K562 (cell line): Measurements from ENCODE around the gene TRMT1. TPM values are rescaled to one million over a fixed set of nuclear protein-coding genes. Genes with fewer than 3 reads are reported as not detected.

ENCODE experiments used
- CBX3 ChIP-seq, 2 experiments: IDR thresholded peaks; 1 replicate in 1 of 2; 2 replicates in 1 of 2; pipeline ENCODE4 v1.6.1; 2012; ENCODE audit warnings: inconsistent platforms in 2 of 2, low read length in 2 of 2, borderline replicate concordance in 1 of 2, control low read depth in 1 of 2
- DPF2 ChIP-seq: fragments of 450-650 bp; IDR thresholded peaks from 2 replicates; pipeline ENCODE4 v1.6.1; 2016
- FOS ChIP-seq: IDR thresholded peaks from 3 replicates; pipeline ENCODE4 v1.6.1; 2011; ENCODE audit not compliant: insufficient read length; ENCODE audit errors: extremely low read depth
- HDAC8 ChIP-seq: fragments of 450-650 bp; IDR thresholded peaks from 2 replicates; pipeline ENCODE4 v1.6.1; 2016; ENCODE audit warnings: mild to moderate bottlenecking, missing genetic modification characterization, moderate library complexity, missing compliant biosample characterization
- KLF16 ChIP-seq: IDR thresholded peaks from 2 replicates; pipeline ENCODE4 v1.6.1; 2016; ENCODE audit warnings: antibody characterized with exemption
- MED1 ChIP-seq: sonication (generic); formaldehyde crosslinking; IDR thresholded peaks from 2 replicates; pipeline ENCODE4 v1.8.1; 2023; ENCODE audit warnings: missing genetic modification reagents, borderline replicate concordance
- RBM14 ChIP-seq: fragments of 200-400 bp; formaldehyde crosslinking; IDR thresholded peaks from 2 replicates; pipeline ENCODE4 v1.6.1; 2018; ENCODE audit warnings: low read depth, mild to moderate bottlenecking, low read length, moderate library complexity, borderline replicate concordance; ENCODE audit not compliant: insufficient read depth
- TEAD4 ChIP-seq, 2 experiments: sonication (generic) in 1 of 2; formaldehyde crosslinking in 1 of 2; IDR thresholded peaks; 2 replicates each; pipeline versions ENCODE4 v1.6.1 to v1.8.0; 2012 to 2022; ENCODE audit warnings: borderline replicate concordance in 1 of 2, inconsistent platforms in 1 of 2, low read length in 1 of 2, mild to moderate bottlenecking in 1 of 2, missing genetic modification reagents in 1 of 2
- U2AF2 ChIP-seq: fragments of 200-400 bp; formaldehyde crosslinking; optimal IDR thresholded peaks from 2 replicates; pipeline ENCODE3; 2017; ENCODE audit warnings: low read depth, mild to moderate bottlenecking, low read length
- polyA plus RNA-seq, 8 experiments: library from polyadenylated mRNA; depleted of rRNA in 4 of 8; stranded (reverse) in 5 of 8; unstranded in 3 of 8; fragments of >200 nt; fragmentation: Nextera tagmentation in 2 of 8; fragmentation: Illumina TruSeq in 1 of 8; extraction: Ambion mirVana in 2 of 8; extraction: Trizol in 1 of 8; gene quantifications; 2 replicates each; pipeline versions ENCODE4 v1.2.1 to v1.2.3, GENCODE V29; 2011 to 2014; ENCODE audit warnings: inconsistent platforms in 1 of 8, missing spikeins in 1 of 8
- total RNA-seq, 7 experiments: library from RNA; depleted of rRNA in 6 of 7; stranded (reverse); fragments of >200 nt in 6 of 7; fragmentation: Illumina TruSeq in 2 of 7; extraction: Trizol in 2 of 7; gene quantifications; 2 replicates each; pipeline versions ENCODE4 v1.2.1 to v1.2.3, GENCODE V29; 2011 to 2021; ENCODE audit warnings: low replicate concordance in 1 of 7
- TF ChIP-seq, protein P1 (sequence below): fragments of 250-450 bp; sonication (Bioruptor Pico); IDR thresholded peaks from 2 replicates; pipeline ENCODE4 v1.5.0; 2021; ENCODE audit warnings: mild to moderate bottlenecking, moderate library complexity
- TF ChIP-seq, protein P2 (sequence below): fragments of 450-650 bp; IDR thresholded peaks from 2 replicates; pipeline ENCODE4 v1.6.1; 2016
- TF ChIP-seq, protein P3 (sequence below): sonication (generic); formaldehyde crosslinking; IDR thresholded peaks from 2 replicates; pipeline ENCODE4 v1.8.0; 2022; ENCODE audit warnings: mild to moderate bottlenecking, missing genetic modification reagents
- TF ChIP-seq, protein P4 (sequence below), 2 experiments: fragments of 450-650 bp in 1 of 2; IDR thresholded peaks; 2 replicates each; pipeline ENCODE4 v1.6.1; 2011 to 2017; ENCODE audit warnings: low read depth in 2 of 2, antibody characterized with exemption in 1 of 2, borderline replicate concordance in 1 of 2, low read length in 1 of 2, mild to moderate bottlenecking in 1 of 2, mixed read lengths in 1 of 2; ENCODE audit not compliant: control insufficient read depth in 1 of 2
- TF ChIP-seq, protein P5 (sequence below): fragments of 250-450 bp; sonication (Bioruptor Pico); IDR thresholded peaks from 2 replicates; pipeline ENCODE4 v1.8.0; 2022; ENCODE audit warnings: inconsistent platforms

Gene TRMT1
- total and polyA plus RNA-seq, 9 of the 15 experiments (the other 6 are each of a cell fraction or from before 2014, with no cell fraction given): 5.8 to 158 (median 54.3) TPM

DNA sequence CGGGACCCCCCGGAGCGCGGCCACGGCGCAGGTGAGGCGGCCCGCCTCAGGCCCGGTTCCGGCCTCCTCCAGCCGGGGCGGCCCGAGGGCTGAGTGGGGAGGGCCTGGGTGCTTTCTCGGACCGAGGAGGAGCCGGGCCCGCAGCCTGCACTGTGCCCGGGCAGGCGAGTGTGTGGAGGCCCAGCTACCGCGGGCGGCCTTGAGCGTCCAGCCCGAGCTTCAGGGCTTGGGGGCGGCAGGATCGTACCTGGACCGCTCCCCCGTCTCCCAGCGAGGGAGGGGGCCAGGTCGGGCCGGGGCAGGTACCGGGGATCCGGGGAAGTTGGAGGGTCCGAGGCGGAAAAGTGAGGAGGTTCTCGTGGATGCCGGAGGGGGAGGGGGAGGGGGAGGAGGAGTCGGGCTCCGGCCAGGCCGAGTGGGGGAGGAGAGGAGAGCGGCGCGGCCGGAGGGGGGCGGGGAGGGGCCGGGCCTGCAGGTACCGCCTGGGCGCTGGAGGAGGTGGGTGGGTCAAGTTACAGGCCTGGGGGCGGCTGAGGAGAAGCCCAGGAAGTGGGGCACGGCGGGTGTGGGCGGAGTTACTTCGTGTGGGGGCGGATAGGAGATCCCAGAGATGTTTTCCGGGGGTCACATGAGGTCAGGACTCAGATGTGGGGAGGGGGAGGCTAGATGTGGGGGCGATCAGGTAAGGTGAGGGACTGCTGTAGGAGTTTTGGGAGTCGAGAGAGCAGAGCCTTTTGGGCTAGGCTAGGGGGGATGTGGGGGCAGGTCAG, 2.1 kb upstream of the TRMT1 start (continued):
- TF ChIP-seq, protein P1, sequence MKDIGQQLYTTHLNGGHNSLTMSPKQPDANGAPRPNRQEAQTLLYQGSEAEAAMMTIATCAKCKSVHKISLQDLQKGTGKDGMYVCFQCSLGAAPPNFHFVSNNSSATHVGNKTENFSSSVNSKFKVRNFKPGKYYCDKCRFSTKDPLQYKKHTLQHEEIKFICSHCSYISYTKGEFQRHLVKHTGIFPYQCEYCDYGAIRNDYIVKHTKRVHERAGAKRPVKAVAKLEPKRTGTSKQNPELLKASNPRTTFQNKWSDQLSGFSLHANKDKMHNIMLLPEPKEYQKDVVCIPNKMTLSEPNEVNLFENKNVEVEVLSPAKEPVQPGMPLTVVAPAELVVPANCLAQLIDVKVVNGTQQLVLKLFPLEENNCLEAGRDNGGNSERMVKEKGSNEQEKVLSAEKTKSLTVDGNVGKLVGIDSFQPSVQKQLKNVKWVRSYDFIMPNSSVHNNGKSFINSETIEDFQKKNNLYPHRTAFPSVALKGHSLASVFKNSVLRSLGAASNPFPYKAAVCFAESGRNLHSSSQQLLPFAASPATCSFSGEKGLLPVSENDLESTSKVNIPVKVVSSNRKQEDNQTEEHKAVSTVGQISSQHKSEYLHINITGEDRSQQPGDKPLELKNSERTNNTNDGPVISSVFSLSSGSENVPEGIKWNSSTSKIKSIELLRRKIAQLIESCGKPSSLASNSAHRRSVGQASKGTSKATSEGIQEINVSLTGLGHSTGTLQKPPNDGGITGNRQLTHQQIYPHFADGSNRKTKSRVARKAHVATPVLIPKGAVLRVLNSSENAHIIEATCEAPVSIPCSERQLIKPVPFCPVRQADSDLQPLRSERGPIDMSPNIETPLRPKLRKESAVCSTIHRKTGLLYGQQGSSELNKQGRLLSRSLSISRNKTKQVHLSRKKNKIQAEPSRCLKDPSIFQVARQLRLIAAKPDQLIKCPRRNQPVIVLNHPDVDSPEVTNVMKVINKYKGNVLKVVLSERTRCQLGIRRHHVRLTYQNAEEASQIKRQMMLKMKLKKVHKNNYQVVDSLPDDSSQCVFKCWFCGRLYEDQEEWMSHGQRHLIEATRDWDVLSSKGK (CRISPR knock-in tag): no peak
- peak; percentile 54; the same call in 1 of the 2 replicates for TF ChIP-seq KLF16
- no peak for TF ChIP-seq MED1 (CRISPR knock-in tag)
- TF ChIP-seq FOS: no peak
- TF ChIP-seq DPF2: peak; percentile 83
- TF ChIP-seq, protein P2, sequence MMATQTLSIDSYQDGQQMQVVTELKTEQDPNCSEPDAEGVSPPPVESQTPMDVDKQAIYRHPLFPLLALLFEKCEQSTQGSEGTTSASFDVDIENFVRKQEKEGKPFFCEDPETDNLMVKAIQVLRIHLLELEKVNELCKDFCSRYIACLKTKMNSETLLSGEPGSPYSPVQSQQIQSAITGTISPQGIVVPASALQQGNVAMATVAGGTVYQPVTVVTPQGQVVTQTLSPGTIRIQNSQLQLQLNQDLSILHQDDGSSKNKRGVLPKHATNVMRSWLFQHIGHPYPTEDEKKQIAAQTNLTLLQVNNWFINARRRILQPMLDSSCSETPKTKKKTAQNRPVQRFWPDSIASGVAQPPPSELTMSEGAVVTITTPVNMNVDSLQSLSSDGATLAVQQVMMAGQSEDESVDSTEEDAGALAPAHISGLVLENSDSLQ: no peak
- no peak for TF ChIP-seq RBM14
- no peak for TF ChIP-seq HDAC8 (tag)
- TF ChIP-seq, protein P3, sequence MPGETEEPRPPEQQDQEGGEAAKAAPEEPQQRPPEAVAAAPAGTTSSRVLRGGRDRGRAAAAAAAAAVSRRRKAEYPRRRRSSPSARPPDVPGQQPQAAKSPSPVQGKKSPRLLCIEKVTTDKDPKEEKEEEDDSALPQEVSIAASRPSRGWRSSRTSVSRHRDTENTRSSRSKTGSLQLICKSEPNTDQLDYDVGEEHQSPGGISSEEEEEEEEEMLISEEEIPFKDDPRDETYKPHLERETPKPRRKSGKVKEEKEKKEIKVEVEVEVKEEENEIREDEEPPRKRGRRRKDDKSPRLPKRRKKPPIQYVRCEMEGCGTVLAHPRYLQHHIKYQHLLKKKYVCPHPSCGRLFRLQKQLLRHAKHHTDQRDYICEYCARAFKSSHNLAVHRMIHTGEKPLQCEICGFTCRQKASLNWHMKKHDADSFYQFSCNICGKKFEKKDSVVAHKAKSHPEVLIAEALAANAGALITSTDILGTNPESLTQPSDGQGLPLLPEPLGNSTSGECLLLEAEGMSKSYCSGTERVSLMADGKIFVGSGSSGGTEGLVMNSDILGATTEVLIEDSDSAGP (CRISPR knock-in tag): no peak
- TF ChIP-seq TEAD4 (IDR thresholded peaks at IDR 0.05; ENCODE audit: low read length): peak; percentile 15; the same call in 1 of the 2 replicates
- no peak for TF ChIP-seq TEAD4 (CRISPR knock-in tag; IDR thresholded peaks at IDR 0.05; ENCODE audit: borderline replicate concordance)
- no peak for TF ChIP-seq CBX3 (IDR thresholded peaks at IDR 0.05; ENCODE audit: borderline replicate concordance in 1 of 2, low read length in 2 of 2)
- TF ChIP-seq U2AF2: no peak
- TF ChIP-seq, protein P4, sequence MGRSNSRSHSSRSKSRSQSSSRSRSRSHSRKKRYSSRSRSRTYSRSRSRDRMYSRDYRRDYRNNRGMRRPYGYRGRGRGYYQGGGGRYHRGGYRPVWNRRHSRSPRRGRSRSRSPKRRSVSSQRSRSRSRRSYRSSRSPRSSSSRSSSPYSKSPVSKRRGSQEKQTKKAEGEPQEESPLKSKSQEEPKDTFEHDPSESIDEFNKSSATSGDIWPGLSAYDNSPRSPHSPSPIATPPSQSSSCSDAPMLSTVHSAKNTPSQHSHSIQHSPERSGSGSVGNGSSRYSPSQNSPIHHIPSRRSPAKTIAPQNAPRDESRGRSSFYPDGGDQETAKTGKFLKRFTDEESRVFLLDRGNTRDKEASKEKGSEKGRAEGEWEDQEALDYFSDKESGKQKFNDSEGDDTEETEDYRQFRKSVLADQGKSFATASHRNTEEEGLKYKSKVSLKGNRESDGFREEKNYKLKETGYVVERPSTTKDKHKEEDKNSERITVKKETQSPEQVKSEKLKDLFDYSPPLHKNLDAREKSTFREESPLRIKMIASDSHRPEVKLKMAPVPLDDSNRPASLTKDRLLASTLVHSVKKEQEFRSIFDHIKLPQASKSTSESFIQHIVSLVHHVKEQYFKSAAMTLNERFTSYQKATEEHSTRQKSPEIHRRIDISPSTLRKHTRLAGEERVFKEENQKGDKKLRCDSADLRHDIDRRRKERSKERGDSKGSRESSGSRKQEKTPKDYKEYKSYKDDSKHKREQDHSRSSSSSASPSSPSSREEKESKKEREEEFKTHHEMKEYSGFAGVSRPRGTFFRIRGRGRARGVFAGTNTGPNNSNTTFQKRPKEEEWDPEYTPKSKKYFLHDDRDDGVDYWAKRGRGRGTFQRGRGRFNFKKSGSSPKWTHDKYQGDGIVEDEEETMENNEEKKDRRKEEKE (IDR thresholded peaks at IDR 0.05; ENCODE audit: borderline replicate concordance in 1 of 2, control insufficient read depth in 1 of 2, low read depth in 2 of 2, low read length in 1 of 2): no peak
- TF ChIP-seq, protein P5, sequence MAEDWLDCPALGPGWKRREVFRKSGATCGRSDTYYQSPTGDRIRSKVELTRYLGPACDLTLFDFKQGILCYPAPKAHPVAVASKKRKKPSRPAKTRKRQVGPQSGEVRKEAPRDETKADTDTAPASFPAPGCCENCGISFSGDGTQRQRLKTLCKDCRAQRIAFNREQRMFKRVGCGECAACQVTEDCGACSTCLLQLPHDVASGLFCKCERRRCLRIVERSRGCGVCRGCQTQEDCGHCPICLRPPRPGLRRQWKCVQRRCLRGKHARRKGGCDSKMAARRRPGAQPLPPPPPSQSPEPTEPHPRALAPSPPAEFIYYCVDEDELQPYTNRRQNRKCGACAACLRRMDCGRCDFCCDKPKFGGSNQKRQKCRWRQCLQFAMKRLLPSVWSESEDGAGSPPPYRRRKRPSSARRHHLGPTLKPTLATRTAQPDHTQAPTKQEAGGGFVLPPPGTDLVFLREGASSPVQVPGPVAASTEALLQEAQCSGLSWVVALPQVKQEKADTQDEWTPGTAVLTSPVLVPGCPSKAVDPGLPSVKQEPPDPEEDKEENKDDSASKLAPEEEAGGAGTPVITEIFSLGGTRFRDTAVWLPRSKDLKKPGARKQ: no peak
